NCI-H345 treated with DMSO at 0.1 percent for 48 hours (cell line): ENCODE results near the gene TBCEL.
"Not testable (repeated sequence)": the region's sequence is repeated elsewhere in the genome, so short reads cannot be mapped to it uniquely, and the experiment has no call there.

Experiments
- DNase-seq: peaks from one replicate; lab custom pipeline; 2025; ENCODE audit not compliant: unreplicated experiment; lab: John Stamatoyannopoulos, UW

TBCEL gene

DNA sequence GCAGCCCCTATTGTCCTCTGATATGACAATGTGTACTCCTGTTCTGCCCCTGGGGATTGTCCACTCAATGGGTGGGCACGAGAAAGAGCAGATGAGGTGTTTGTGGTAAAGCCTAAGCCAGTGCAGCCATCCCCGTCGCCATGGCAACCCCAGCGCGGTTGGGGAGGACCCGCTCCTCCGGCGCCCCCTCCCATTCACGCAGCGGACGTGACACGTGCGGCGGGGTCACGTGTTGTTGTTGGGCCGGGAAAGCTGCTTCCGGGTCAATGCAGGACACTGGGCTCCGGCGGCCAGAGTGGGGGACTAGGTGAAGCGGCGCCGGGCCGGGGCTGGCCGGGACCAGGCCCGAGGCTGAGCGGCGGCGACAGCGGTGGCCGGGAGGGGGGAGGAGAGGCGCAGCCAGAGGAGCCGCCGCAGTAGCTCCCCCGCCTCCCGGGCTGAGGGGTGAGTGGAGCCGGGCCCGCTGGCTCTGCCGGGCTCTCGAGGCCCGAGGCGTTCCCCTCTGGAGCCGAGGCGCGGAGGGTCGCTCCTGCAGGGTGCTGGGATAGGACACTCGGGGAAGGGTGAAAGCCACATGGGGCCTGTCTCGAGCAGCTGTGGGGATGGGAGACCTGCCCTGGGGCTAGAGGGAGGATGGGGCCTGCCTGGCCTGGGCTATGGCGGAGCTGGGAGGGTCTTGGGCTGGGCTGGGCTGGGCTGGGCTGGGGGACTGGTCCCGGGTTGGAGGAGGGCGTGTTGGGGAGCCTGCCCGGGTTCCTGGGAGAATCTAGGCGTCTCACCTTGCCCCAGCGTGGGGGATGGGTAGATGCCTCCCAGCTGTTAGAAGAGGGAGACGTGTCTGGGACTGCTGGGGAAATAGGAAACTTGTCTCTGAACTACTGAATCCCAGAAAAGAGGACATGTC lies at the start of gene TBCEL:
Gene TBCEL (plus strand): TSS at position 255 of the 904 bp plus-strand sequence. CDS start 21,589 bp downstream, outside the sequence.
- peak; percentile 65 for DNase-seq

- no peak for DNase-seq
Observed at GRCh38 chr11:120974466-120974865, 49.4 kb upstream of the TBCEL start.

GRCh38 chr11:120974965-120975364 lies 48.9 kb upstream of the TBCEL start:
- DNase-seq: no peak

- no peak for DNase-seq
Observed at GRCh38 chr11:120977266-120978137, 46.4 kb upstream of the TBCEL start.

DNA sequence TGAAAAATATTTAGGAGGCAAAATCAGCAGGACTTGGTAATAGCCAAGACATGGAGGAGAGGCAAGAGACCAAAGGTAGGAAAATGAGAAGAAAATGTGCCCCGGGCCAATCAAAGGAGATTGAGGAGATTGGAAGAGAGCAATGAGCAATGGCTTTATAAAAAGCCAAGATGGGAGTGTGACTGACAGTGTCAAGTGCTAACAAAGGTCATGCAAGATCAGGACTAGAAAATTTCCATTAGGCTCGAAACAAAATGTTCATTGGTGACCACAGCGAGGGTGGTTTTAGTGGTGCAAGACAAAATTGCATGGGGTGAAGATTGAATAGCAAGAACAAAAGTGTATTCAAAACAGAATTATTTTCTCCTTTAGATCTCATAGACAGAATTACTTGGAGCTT lies 45.2 kb upstream of the TBCEL start:
- DNase-seq: no peak

DNA sequence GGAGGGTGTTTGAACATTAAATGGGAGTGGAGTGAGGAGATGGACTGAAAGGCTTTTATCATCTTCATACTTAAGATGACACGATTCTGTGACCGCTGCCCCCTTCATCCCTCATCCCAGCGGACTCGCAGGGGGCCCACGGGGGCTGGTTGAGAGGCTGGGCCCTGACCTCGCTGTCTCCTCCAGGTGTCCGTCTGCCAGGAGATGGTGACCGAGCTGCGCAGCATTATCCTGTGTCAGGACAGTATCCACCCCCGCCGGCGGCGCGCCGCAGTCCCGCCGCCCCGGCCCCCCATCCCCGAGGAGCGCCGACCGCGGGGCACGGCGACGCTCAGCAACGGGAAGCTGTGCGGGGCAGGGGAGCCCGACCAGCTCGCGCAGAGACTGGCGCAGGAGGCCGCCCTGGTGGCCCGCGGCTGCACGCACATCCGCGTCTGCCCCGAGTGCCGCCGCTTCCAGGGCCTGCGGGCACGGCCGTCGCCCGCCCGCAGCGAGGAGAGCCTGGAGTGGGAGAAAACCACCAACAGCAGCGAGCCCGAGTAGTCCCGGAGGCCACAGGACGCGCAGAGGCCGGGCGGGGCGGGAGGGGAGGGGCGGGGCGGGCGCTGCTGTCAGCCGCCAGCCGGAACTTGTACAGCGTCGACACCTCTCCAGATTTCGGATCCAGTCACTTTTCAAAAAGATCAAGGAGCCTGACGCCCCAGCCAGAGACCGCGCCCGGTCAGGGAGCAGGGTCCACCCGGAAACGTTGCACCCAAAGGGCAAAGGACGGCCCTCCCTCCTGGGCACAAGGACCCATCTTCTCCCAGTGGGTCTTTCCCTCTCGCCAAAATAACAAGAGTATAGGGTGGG lies 38.0 kb upstream of the TBCEL start:
- peak; percentile 35 for DNase-seq

GRCh38 chr11:120988603-120989002 lies 35.3 kb upstream of the TBCEL start:
- no peak for DNase-seq

- no peak for DNase-seq
Observed at GRCh38 chr11:120991830-120992686, 31.8 kb upstream of the TBCEL start.

DNA sequence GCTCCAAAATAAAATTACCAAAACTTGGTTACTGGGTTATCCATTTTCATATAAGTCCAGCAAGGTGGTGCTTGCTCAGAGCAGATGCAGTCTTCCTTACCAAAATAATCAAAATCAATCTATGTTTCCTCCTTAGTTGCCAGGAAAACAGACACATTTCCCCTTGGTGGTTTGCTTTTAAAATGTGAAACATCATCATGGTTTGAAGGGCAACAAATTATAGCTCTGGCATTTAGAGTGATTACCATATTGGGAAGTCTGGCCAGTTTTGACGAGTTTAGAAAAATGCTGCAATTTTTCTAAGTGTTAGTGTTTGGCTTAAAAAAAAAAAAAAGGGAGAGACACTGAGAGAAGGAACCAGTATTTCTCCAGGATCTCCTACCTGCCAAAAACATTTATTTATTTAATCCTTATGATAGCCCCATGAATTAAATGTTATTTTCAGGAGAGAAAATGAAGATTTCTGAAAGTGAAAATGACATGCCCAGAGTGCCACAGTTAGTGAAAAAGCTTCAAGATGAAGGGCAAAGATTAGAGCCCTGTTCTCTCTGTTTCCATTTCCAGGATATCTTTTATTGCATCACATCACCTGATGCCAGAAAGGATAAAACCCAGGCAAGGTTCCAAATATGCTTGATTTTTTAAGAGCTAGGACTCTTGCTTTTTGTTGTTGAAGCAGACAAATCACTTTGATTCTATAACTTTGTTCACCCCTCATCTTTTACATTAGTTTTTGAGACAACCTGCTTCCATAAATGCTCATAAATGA lies 29.6 kb upstream of the TBCEL start:
- DNase-seq: no peak

- no peak for DNase-seq
Observed at GRCh38 chr11:120995184-120995583, 28.7 kb upstream of the TBCEL start.

- DNase-seq: no peak
Observed at GRCh38 chr11:120996973-120997372, 26.9 kb upstream of the TBCEL start.

- DNase-seq: no peak
Observed at GRCh38 chr11:120998581-120998980, 25.3 kb upstream of the TBCEL start.

GRCh38 chr11:121004206-121004840 lies 19.6 kb upstream of the TBCEL start:
- no peak for DNase-seq

DNA sequence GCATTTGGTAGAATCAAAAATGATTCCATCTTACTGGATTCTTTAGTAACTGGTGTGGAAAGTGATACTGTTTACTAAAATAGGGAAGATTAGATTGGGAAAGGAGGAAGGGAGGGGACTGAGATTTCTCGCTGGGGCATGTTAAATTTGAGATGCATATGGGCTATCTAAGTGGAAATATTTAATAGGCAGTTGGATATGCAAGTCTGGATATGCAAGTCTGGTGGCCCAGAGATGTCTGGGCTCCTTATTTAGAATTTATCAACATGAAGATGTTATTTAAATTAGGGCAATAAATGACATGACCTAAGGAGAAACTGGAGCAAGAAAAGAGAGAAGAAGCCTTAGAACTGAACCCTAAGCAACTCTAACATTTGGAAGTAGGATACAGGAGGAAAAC lies 17.0 kb upstream of the TBCEL start:
- no peak for DNase-seq

DNA sequence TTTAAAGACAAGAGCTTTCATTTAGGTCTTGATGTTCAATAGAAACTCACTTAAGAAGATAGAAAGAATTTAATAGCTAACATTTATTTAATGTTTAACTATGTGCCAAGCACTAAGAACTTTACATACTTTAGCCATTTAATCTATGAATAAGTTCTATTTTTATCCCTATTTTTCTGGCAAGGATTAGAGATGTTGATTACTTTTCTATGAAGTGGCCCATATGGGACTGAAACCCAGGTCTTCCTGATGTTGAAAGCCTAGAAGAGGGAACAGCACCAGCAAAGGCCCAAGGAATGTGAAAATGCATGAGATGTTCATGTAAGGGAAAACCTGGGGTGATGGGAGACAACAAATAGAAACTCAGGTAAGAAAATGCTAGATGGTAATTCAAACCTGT lies 15.4 kb upstream of the TBCEL start:
- no peak for DNase-seq

- no peak for DNase-seq
Observed at GRCh38 chr11:121012091-121012490, 11.8 kb upstream of the TBCEL start.

GRCh38 chr11:121018746-121019145 lies 5.2 kb upstream of the TBCEL start:
- no peak for DNase-seq

- not testable (repeated sequence) for DNase-seq
Observed at GRCh38 chr11:121021718-121022117, 2.2 kb upstream of the TBCEL start.

- DNase-seq: no peak
Observed at GRCh38 chr11:121024989-121025388, 1.1 kb downstream of the TBCEL start.
